Right kidney (tissue), 1 donor: ENCODE results near the gene ELMO2.
A peak's percentile ranks its signal among the peaks of the same experiment; 100 is the strongest.

Source experiments
- DNase-seq: peaks from one replicate; pipeline ENCODE4 v3.0.0-alpha.2; 2016

Gene ELMO2

DNA sequence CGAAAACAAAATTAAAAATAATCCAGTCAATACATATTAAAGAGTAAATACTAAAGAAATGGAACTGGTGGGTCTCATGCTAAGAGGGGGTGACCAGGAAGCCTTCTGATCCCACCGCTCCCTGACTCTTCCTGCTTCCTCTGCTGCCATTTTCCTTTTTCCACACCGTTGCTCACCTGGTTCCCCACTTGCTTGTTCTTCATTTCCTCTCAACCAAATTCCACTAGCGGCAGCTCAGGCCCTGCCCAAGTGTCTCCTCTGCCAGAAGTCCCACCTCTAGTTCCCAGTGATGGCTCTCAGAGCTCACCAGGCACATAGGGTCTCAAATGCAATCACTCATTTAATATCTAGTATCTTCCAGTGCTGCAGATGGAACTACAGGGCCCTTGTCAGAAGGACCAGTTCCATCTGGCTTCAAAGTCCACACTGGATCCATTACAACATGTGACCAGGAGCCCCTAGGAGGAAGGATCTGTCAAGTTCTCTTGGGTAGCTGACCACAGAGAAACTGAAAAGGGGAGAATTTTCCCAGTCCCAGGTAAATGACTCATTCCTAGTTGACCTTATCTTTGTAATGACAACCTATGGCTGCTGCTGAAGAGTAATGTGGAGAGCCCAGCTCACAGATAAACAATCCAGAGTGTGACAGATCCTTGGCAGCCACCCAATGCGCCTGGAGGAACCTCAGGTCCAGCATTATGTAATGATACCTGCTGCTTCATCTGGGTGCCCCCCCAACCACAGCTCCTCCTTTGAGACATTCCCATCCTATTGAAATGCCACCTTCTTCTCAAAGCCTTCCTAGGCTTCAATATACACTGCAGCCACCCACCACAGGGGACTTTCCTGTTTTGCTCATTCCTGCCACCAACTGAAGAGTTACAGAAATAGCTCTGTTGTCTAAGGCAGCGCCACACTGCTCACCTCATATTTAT, 38.2 kb downstream of the ELMO2 start:
- DNase-seq, result no peak

GRCh38 chr20:46367234-46367633, 39.2 kb downstream of the ELMO2 start:
- DNase-seq, result no peak

DNA sequence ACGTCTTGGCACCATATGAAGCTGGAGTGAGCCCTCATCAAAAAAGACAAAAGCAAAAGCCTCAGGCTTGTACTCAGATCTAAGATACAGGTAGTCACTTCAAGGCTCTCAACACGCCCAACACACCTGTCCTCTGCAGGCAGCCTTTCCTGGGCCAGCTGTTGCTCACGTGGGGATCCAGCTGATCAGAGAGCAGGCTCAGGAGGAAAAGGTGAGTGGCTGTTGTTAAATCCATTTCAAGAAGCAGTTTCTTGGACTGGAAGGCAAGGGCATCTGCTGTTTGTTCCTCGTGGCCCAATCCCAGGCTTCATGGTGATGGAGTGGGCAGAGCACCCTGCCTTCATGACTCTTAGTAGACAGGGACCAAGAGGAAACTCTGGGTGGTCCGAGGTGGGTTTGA, 39.6 kb downstream of the ELMO2 start:
- no peak for DNase-seq

DNA sequence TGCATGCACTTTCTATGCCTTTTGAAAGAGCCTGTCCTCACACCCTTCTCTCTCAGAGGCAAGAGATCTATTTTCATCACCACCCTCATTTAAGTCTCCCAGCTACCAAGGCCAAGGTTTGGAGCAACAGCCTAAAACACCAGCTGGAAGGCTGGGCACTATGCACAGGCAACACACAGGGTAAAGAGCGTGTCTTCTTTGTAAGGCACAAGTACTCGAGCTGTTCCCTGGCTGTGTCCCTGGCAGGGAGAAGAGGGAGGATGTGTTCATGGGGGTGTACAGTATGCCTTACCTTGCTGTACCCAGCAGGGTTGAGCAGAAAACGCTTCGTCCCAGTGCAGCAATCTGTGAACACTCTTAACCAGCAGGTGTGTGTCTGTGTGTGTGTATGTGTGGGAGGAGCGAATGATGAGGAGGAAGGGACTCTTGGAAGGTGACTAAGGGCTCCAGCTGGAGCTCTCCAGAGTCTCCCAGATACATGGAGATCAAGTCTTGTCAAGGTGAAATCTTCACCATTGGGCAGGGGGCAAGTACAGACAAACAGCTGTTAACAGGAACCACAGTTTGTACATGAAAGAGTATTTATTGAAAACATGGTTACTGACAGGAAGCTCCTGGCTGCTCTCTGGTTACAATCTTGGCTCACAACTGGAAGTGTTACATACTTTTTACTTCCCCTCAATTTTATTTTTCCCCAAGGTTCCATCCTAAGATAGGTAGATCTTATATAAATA, 40.8 kb downstream of the ELMO2 start:
- no peak for DNase-seq

DNA sequence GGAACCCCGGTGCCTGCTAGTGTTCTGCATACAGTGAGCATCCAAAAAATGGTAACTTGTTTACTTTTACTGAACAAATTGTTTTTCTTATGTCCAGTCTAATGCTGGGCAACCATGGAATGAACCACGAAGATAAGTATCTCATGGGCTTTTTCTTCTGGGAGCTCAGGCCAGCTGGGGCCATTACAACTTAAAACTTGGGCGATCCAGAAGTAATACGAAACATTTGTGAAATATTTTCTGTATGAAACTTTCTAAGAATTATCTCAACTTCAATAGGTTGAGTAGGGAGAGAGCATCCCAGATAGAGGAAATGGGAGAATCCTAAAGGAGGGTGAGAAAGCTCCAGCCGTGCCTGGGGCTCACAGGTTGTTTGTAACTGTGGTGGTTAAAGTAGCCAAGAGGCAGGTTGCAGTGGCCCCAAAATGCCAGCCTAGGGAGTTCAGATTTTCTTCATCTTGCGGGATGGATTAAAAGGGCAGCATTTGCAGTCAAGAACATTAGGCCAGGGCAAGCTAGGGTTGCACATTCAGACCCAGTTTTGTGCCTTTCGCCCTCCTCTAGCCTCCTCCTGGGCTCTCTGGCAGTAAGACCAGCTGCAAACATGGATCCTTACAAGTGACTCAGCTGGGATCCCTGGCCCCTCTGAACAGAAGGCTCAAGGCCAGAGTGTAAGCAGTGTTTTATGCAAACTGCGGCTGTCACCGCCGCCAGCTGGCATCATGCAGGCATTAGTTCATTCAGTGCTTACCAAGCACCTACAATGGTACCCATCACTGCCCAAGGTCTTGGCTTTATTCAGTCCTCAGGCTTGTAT, 41.5 kb downstream of the ELMO2 start:
- DNase-seq, result no peak

GRCh38 chr20:46363874-46364669, 42.3 kb downstream of the ELMO2 start:
- DNase-seq, result peak; percentile 74

DNA sequence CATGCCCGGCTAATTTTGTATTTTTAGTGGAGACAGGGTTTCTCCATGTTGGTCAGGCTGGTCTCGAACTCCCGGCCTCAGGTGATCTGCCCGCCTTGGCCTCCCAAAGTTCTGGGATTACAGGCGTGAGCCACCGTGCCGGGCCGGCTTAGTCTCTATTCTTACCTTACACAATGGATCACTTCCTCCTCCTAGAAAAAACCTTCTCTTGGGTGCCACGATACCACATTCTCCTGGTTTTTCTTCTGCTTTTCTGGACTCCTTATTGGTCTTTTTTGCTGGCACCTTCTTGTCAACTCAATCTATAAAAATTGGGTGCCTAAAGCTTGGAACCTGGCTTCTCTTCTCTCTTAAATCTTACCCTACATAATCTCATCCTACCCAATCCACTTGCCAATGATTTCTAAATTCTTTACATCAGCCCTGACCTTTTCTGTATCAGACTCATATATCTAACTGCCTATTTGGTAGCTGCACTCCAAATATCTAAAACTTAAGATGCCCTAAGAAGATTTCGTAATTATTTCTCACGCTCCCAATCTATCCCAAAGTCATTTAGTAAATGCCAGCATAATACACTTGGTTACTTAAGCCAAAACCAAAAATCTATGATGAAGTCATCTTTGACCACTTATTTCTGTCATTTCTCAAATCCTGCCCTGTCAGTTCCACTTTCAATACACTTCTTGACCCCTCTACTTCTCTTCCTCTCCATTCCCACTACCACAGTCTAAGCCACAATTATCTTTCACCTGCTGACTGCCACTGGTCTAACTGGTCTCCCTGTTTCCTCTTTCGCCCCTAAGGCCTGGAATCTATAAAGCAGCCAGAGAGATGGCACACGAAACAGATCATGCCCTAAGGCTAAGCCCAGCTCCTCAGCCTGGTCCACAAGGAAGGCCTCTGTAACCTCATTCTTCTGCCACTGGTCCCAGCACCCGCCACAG, 43.2 kb downstream of the ELMO2 start:
- DNase-seq, result no peak

GRCh38 chr20:46361811-46362210, 44.6 kb downstream of the ELMO2 start:
- no peak for DNase-seq

DNA sequence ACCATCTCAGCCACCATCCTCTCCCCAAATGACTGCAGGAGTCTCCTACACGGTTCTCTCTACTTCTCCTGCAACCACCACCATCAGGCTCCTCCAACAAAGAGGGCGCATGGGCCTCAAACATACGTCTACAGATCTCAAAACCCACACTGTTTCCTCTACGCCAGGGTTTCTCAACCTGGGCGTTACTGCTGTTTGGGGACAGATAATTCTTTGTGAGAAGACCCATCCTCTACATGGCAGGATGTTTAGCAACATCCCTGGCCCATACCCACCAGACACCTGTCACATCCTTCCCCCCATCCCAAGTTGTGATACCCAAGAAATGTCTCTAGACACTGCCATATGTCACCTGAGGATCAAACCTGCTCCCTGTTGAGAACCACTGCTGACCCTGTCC, 45.0 kb downstream of the ELMO2 start:
- no peak for DNase-seq

DNA sequence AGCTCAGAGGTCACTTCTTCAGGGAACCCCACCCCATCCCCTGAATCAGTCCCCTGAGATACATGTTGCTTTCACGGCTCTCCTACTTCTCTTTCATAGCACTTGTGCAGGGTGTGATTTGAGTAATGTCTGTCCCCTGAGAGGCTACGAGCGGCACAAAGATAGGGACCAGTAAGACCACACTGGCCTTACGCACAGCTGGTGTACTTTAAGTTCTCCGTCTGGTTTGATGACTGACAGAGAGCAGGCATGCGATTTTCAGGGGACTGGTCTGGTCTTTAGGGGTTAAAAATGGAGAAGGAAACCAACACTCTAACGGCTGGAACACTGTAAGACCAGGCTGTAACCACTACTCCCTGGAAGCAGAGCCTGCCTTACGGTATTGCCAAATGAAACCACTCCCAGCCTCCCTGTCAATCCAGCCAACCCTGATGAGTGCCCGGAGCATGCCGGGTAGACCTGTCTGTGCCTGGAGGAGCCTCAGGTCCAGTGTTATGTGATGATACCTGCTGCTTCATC, 47.1 kb downstream of the ELMO2 start:
- no peak for DNase-seq

GRCh38 chr20:46358346-46359058, 47.9 kb downstream of the ELMO2 start:
- DNase-seq, result no peak

- peak; percentile 31 for DNase-seq
These were observed 49.3 kb downstream of the ELMO2 start for GRCh38 chr20:46357030-46357514.

DNA sequence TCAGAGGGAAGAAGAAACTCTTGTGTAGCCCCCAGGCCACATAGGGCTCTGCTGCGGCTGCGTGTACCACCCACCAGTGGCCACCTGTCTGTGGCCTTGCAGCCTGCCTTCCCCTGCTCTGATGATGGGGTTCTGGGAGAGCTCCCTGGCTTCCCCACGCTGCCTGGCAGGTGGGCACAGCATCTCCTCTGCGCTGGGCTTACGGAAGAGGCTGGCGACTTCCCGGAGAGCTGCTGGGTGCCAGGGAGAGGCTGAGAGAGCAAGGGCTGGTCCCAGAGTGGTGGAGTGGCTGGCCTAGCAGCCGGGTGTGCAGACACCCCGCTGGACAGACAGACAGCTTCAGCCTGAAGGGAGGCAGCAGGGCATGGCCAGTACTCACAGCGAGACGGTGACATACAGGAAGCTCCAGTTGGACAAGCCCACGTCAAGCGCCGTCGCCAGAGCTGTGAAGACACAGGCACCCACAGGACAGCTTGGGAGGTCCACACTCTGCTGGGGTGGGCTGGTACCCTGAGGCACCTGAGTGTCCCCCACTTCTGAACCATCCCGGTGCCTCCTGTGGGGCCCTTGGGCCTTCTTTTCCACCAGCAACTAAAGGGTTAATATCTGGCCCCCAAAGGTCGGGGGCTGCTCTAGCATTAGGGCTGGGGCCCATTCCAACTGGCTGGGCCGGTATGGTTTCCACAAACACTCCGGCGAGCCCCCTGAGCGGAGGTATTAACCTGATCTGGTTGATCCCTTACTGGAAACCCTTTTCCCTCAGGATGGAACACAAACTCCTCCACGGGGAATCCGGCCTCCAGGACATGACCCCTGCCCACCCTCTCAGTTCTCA, 50.0 kb downstream of the ELMO2 start:
- peak; percentile 4 for DNase-seq

- no peak for DNase-seq
These were observed 50.6 kb downstream of the ELMO2 start for GRCh38 chr20:46355778-46356177.

DNA sequence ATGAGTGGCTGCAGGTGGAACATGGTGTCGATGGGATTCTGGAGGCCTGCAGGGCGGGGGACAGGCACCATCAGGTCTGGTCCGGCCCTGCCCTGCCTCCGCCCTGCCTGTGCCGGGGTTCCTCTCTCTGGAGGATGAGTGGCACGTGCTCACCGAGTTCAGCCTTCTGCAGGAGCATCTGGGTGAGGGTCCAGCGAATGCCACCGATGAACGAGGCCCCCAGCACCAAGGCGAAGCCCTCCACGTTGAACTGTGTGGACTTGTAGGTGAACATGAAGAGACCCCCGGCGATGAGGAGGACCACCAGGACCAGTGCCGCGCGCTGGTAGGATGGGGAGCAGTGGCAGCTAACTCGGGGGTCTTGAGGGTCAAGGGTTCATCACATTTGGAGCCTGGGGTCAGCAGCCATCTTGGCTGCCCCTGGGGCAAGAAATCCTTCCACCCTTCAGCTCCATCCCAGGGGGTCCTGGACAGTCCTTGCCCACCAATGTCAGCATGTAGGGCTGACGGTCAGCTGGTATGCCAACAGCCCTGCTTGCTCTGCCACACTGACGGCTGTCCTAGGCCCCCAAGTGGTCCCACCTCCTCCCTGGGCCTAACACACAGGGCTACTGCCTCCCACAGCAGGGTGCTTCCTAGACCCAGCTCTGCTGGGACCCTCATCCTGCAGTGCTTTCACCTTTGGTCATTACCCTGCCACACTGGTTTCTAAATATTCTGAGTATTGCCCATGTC, 51.3 kb downstream of the ELMO2 start:
- no peak for DNase-seq

DNA sequence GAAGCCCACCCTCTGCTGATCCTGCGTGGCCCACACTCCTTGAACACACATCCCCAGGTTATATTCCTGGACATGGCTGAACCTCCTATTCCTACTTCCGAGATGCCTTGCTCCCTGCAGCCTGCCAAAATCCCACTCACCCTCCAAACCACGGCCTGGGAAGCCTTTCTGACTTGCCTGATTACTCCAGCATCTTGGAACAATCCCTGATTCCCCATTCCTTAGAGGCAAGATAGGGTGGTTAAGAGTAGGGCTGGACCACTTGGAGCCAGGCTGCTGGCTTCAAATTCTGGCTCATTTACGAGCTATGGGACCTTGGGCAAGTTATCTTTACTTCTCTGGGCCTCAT, 52.2 kb downstream of the ELMO2 start:
- no peak for DNase-seq

GRCh38 chr20:46353500-46354206, 52.8 kb downstream of the ELMO2 start:
- no peak for DNase-seq
